ENCODE measurements around the gene HMGN2.

Gene HMGN2

DNA sequence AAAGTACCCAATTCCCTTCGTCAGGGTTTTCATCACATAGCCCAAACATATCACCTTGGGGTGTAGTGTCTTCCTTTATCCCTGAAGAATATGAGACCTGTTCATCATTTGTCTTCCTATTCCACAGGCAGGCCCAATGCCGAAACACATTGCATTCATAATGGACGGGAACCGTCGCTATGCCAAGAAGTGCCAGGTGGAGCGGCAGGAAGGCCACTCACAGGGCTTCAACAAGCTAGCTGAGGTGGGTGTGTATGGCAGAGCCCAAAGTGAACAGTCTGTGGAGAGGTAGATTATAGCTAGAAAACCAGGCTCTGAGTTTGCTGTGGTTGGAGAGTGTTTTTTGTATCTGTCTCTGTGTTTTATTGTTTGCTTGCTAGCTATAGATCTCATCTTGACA is 34.2 kb upstream of the HMGN2 start:
- no peak for DNase-seq
- in situ Hi-C loops (cut with HindIII; ENCODE audit: low pct_ligation_motif_present, low sequenced_read_pairs), result no loop called here
- Histone ChIP-seq H3K27ac (no peak overlapping the region), H3K36me3 (replicated peaks) (peaks cover 65% of the 10 kb centered on the region), H3K4me3 (ENCODE audit: low read depth, low read length) (no peak overlapping the region), H3K27me3 (replicated peaks) (no peaks in the 10 kb centered on the region)
- TF ChIP-seq CTCF (IDR thresholded peaks at IDR 0.05; ENCODE audit: low read depth, low read length, missing control alignments), result no peak

GRCh38 chr1:26440259-26440658 is 32.0 kb upstream of the HMGN2 start:
- in situ Hi-C loops (cut with HindIII; ENCODE audit: low pct_ligation_motif_present, low sequenced_read_pairs), result no loop called here
- no peak overlapping the region for H3K4me3 ChIP-seq (ENCODE audit: low read depth, low read length)
- H3K27me3 ChIP-seq (replicated peaks), result no peaks in the 10 kb centered on the region
- H3K36me3 ChIP-seq (replicated peaks), result peaks cover 85% of the 10 kb centered on the region
- no peak for TF ChIP-seq CTCF (IDR thresholded peaks at IDR 0.05; ENCODE audit: low read depth, low read length, missing control alignments)
- DNase-seq, result no peak
- no peak overlapping the region for H3K27ac ChIP-seq

DNA sequence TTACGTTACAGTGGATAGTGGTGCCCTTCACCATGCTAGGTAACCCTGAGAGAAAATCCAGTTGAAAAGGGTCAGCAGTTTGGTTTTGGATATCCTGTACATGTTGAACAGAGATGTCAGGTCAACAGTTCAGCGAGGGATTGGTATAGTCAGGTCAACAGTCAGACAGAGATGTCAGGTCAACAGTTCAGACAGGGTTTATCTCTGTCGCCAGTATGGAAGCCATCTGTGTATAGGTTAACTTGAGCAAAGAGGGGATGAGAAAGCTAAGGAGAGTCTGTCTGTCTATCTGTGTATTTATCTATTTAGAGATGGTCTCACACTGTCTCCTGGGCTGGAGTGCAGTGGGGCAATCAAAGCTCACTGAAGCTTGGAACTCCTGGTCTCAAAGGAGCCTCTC is 22.4 kb upstream of the HMGN2 start:
- Histone ChIP-seq H3K27me3 (replicated peaks) (no peaks in the 10 kb centered on the region), H3K36me3 (replicated peaks) (peaks cover 71% of the 10 kb centered on the region), H3K27ac (no peak overlapping the region), H3K4me3 (ENCODE audit: low read depth, low read length) (no peak overlapping the region)
- TF ChIP-seq CTCF (IDR thresholded peaks at IDR 0.05; ENCODE audit: low read depth, low read length, missing control alignments), result no peak
- no peak for DNase-seq
- in situ Hi-C loops (cut with HindIII; ENCODE audit: low pct_ligation_motif_present, low sequenced_read_pairs), result no loop called here

GRCh38 chr1:26450908-26451307 is 21.3 kb upstream of the HMGN2 start:
- H3K36me3 ChIP-seq (replicated peaks), result peaks cover 65% of the 10 kb centered on the region
- no peak for DNase-seq
- in situ Hi-C loops (cut with HindIII; ENCODE audit: low pct_ligation_motif_present, low sequenced_read_pairs), result no loop called here
- no peak overlapping the region for H3K4me3 ChIP-seq (ENCODE audit: low read depth, low read length)
- no peak for TF ChIP-seq CTCF (IDR thresholded peaks at IDR 0.05; ENCODE audit: low read depth, low read length, missing control alignments)
- H3K27me3 ChIP-seq (replicated peaks), result no peaks in the 10 kb centered on the region
- H3K27ac ChIP-seq, result no peak overlapping the region

DNA sequence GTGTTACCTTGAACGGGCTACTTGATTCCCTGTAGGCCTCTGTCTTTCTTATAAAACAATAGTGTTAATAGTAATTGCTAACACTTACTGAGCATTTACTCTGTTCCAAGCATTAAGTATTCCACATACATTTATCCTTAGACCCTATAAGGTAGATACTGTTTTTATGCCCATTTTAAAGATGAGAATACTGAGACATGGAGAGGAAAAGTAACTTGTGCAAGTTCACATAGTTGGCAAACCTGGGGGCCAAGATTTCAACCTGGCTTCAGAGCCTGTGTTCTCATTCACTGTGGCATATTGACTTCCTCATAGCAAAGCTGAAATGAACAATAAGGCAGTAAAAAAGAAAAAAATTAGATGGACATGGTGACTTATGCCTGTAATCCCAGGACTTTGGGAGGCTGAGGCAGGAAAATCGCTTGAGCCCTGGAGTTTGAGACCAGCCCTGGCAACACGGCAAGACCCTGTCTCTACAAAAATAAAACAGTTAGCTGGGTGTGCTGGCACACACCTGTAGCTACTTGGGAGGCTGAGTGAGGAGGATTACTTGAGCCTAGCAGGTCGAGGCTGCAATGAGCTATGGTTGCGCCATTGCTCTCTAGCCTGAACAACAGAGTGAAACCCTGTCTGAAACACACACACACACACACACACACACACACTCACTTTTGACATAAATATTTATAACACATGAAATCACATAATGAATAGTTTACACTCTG is 19.6 kb upstream of the HMGN2 start:
- peaks cover 54% of the 10 kb centered on the region for H3K36me3 ChIP-seq (replicated peaks)

More for the DNA sequence above, 19.6 kb upstream of the HMGN2 start:
- Histone ChIP-seq H3K27me3 (replicated peaks) (no peaks in the 10 kb centered on the region), H3K4me3 (ENCODE audit: low read depth, low read length) (no peak overlapping the region), H3K27ac (no peak overlapping the region)
- no peak for TF ChIP-seq CTCF (IDR thresholded peaks at IDR 0.05; ENCODE audit: low read depth, low read length, missing control alignments)
- in situ Hi-C loops (cut with HindIII; ENCODE audit: low pct_ligation_motif_present, low sequenced_read_pairs), result no loop called here
- DNase-seq, result no peak

Measured in brain microvascular endothelial cell (primary cell).